HL-60 (cell line): ENCODE measurements around the gene POLR2L.

Experiments used
- DNase-seq, 2 experiments: peaks; one replicate each; pipeline ENCODE4 v3.0.0-alpha.2; 2010 to 2020; ENCODE audit warnings: low read depth in 1 of 2, low spot score in 1 of 2
- H3K27ac ChIP-seq: fragments of 250-450 bp; sonication (Bioruptor Pico); replicated peaks from 2 replicates; pipeline ENCODE4 v1.5.1; 2020; ENCODE audit warnings: mild to moderate bottlenecking, moderate library complexity
- H3K27me3 ChIP-seq: fragments of 250-450 bp; sonication (Bioruptor Pico); 2 replicates; pipeline ENCODE4 v1.5.1; 2021; ENCODE audit warnings: mild to moderate bottlenecking, moderate library complexity; ENCODE audit not compliant: insufficient read depth, poor library complexity, severe bottlenecking
- H3K4me3 ChIP-seq: replicated peaks from 2 replicates; pipeline ENCODE4 v1.5.1; 2011; ENCODE audit warnings: mild to moderate bottlenecking, control low read depth, low read length; ENCODE audit not compliant: insufficient read depth
- GABPA ChIP-seq: IDR thresholded peaks from 2 replicates; pipeline ENCODE4 v1.6.1; 2012; ENCODE audit warnings: low read depth
- POLR2AphosphoS5 ChIP-seq: IDR thresholded peaks from 2 replicates; pipeline ENCODE4 v1.6.1; 2012; ENCODE audit warnings: low read depth
- SPI1 ChIP-seq: IDR thresholded peaks from 2 replicates; pipeline ENCODE4 v1.6.1; 2012; ENCODE audit warnings: low read depth, mild to moderate bottlenecking, borderline replicate concordance
- TF ChIP-seq, protein P1 (sequence below): IDR thresholded peaks from 2 replicates; pipeline ENCODE4 v1.6.1; 2012; ENCODE audit warnings: low read depth; ENCODE audit not compliant: insufficient replicate concordance
- TF ChIP-seq, protein P2 (sequence below): IDR thresholded peaks from one replicate; pipeline ENCODE4 v1.5.1; 2011; ENCODE audit warnings: low read length, control low read depth, inconsistent platforms; ENCODE audit not compliant: insufficient read depth

Gene POLR2L

DNA sequence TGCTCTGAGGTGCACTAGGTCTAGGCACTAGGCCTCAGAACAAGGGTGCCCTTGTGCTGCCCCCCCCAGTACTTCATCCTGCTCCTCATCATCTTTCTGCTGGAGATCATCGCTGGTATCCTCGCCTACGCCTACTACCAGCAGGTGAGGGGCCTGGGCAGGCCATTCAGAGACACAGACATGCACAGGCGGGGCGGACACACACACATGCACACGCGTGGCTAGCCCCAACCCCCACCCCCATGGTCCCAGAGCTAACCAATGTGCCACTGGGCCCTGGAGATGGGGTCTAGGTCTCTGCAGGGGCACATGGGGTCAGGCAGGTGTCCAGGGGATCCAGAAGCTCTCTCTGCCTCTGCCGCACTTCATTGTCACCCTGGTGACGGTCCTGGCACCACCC lies 5.6 kb downstream of the POLR2L start:
- TF ChIP-seq, protein P1, sequence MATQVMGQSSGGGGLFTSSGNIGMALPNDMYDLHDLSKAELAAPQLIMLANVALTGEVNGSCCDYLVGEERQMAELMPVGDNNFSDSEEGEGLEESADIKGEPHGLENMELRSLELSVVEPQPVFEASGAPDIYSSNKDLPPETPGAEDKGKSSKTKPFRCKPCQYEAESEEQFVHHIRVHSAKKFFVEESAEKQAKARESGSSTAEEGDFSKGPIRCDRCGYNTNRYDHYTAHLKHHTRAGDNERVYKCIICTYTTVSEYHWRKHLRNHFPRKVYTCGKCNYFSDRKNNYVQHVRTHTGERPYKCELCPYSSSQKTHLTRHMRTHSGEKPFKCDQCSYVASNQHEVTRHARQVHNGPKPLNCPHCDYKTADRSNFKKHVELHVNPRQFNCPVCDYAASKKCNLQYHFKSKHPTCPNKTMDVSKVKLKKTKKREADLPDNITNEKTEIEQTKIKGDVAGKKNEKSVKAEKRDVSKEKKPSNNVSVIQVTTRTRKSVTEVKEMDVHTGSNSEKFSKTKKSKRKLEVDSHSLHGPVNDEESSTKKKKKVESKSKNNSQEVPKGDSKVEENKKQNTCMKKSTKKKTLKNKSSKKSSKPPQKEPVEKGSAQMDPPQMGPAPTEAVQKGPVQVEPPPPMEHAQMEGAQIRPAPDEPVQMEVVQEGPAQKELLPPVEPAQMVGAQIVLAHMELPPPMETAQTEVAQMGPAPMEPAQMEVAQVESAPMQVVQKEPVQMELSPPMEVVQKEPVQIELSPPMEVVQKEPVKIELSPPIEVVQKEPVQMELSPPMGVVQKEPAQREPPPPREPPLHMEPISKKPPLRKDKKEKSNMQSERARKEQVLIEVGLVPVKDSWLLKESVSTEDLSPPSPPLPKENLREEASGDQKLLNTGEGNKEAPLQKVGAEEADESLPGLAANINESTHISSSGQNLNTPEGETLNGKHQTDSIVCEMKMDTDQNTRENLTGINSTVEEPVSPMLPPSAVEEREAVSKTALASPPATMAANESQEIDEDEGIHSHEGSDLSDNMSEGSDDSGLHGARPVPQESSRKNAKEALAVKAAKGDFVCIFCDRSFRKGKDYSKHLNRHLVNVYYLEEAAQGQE, result no peak
- TF ChIP-seq POLR2AphosphoS5, result peak; percentile 42; the same call in 1 of the 2 replicates
- DNase-seq, result no peak
- no peak overlapping the region for H3K4me3 ChIP-seq
- no peak overlapping the region for H3K27ac ChIP-seq
- no peaks in the 10 kb centered on the region for H3K27me3 ChIP-seq

DNA sequence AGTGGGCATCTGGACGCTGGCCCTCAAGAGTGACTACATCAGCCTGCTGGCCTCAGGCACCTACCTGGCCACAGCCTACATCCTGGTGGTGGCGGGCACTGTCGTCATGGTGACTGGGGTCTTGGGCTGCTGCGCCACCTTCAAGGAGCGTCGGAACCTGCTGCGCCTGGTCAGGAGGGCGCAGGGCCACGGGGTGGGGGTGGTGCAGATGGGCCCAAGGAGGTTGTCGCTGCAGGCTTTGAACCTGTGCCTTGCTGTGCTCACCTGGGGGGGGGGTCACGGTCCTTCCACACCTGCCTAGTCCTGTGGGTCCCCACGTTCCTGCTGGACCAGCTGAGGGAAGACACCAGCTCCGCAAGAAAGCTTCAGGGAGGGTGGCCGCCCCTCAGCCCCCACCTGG lies 6.1 kb downstream of the POLR2L start:
- H3K27me3 ChIP-seq, result no peaks in the 10 kb centered on the region
- TF ChIP-seq, protein P2, sequence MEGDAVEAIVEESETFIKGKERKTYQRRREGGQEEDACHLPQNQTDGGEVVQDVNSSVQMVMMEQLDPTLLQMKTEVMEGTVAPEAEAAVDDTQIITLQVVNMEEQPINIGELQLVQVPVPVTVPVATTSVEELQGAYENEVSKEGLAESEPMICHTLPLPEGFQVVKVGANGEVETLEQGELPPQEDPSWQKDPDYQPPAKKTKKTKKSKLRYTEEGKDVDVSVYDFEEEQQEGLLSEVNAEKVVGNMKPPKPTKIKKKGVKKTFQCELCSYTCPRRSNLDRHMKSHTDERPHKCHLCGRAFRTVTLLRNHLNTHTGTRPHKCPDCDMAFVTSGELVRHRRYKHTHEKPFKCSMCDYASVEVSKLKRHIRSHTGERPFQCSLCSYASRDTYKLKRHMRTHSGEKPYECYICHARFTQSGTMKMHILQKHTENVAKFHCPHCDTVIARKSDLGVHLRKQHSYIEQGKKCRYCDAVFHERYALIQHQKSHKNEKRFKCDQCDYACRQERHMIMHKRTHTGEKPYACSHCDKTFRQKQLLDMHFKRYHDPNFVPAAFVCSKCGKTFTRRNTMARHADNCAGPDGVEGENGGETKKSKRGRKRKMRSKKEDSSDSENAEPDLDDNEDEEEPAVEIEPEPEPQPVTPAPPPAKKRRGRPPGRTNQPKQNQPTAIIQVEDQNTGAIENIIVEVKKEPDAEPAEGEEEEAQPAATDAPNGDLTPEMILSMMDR, result no peak
- no peak for TF ChIP-seq SPI1
- TF ChIP-seq, protein P1, result no peak
- TF ChIP-seq GABPA, result no peak
- no peak for TF ChIP-seq POLR2AphosphoS5
- H3K4me3 ChIP-seq, result no peak overlapping the region

DNA sequence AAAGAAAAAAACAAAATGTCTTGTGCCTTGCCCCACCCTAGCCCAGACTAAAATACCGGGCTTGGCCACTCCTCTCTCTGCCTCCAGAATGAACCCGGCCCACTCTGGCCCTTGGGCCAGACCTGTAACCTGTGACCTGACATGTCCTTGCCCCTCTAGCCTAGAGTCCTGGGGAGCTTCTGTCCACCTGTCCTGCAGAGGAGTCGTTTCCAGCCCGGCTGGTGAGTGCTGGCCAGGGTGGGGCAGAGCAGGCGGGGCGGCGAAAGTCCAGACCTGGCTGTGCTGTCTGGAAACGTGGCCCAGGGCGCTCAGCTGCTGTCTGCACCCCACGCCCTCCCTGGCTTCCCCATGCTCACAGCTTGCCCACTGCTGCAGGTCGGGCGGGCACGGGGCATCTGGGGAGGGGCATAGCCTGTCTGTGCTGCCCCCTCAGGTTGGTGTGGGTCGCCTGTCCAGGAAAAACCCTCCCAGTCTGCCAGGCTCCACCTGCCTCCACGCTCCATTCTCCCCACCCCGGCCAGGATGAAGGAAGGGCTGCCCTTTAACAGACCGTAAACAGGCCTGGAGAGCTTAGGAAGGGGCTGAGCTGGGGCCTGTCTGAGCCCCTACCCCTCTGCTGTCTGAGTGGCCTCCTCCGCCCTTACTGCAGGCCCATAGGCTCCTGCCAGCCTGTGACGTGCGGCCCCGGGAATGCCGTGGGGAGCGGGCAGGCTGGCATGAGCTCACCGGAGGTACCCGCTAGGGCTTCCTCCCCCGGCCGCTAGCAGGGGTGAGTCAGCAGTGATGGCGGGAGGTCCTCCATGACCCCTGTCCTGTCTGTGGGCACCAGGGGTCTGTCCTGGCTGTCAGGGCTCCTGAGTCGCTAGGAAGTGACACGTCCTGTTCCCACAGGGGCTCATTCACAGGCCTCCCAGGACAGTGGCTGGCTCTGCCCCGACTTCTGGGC lies 7.7 kb downstream of the POLR2L start:
- Histone ChIP-seq H3K4me3 (no peak overlapping the region), H3K27me3 (peaks cover 9% of the 10 kb centered on the region), H3K27ac (no peak overlapping the region)
- TF ChIP-seq POLR2AphosphoS5 (no peak), SPI1 (no peak), GABPA (no peak)
- TF ChIP-seq, protein P1, result no peak
- TF ChIP-seq, protein P2, result no peak
- DNase-seq, result no peak

More for the DNA sequence above, 6.1 kb downstream of the POLR2L start:
- DNase-seq, result no peak
- no peak overlapping the region for H3K27ac ChIP-seq
